Hepatocyte (in vitro differentiated cells): Measurements from ENCODE around the gene XKR7.

Experiments
- EZH2 ChIP-seq: fragments of 200-600 bp; sonication (generic); IDR thresholded peaks from 2 replicates; pipeline ENCODE4 v1.6.1; 2016; ENCODE audit warnings: antibody characterized with exemption, mild to moderate bottlenecking, borderline replicate concordance
- EZH2phosphoT487 ChIP-seq: fragments of 200-600 bp; sonication (generic); IDR thresholded peaks from one replicate; pipeline ENCODE4 v1.6.1; 2018; ENCODE audit warnings: antibody characterized with exemption, mild to moderate bottlenecking, low read depth, moderate library complexity; ENCODE audit not compliant: unreplicated experiment, severe bottlenecking
- TF ChIP-seq, protein P1 (sequence below): fragments of 200-600 bp; sonication (generic); IDR thresholded peaks from 2 replicates; pipeline ENCODE4 v1.5.1; 2016; ENCODE audit warnings: antibody characterized with exemption, mild to moderate bottlenecking; ENCODE audit not compliant: poor library complexity

DNA sequence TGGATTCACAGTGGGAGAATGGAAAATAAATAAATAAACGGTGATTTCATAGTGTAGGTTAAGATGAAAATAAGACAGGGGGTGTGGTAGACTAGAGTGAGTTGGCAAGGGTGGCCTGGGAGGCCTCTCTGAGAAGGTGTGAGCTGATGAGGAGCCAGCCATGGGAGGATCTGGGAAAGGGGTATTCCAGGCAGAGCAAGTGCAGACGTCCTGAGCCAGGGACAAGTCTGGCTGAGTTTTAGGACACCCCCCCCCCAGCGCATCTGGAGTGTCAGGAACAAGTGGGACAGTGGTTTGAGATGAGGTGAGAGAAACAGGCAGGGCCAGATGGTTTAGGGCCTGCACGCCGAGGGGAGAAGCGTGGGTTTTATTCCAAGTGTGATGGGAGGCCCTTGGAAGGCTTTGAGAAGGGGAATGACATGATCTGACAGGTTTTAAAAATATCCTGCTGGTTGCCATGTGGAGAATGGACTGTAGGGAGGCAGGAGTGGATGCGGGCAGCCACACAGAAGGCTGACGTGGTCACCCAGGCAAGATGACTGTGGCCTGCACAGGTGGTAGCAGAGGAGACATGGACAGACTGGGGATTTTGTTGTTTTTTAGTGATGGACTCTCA is 21.2 kb downstream of the XKR7 start:
- TF ChIP-seq EZH2 (no peak), EZH2phosphoT487 (no peak)
- TF ChIP-seq, protein P1, sequence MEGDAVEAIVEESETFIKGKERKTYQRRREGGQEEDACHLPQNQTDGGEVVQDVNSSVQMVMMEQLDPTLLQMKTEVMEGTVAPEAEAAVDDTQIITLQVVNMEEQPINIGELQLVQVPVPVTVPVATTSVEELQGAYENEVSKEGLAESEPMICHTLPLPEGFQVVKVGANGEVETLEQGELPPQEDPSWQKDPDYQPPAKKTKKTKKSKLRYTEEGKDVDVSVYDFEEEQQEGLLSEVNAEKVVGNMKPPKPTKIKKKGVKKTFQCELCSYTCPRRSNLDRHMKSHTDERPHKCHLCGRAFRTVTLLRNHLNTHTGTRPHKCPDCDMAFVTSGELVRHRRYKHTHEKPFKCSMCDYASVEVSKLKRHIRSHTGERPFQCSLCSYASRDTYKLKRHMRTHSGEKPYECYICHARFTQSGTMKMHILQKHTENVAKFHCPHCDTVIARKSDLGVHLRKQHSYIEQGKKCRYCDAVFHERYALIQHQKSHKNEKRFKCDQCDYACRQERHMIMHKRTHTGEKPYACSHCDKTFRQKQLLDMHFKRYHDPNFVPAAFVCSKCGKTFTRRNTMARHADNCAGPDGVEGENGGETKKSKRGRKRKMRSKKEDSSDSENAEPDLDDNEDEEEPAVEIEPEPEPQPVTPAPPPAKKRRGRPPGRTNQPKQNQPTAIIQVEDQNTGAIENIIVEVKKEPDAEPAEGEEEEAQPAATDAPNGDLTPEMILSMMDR, result no peak
